Fibroblast of the aortic adventitia (primary cell): ENCODE measurements around the gene BRD1. TPM values are rescaled to one million over a fixed set of nuclear protein-coding genes. Genes with fewer than 3 reads are reported as not detected.
"Not testable (repeated sequence)": the region's sequence is repeated elsewhere in the genome, so short reads cannot be mapped to it uniquely, and the experiment has no call there.

Source experiments
- DNase-seq: peaks from one replicate; pipeline ENCODE4 v3.0.0-alpha.2; 2010; ENCODE audit warnings: low read depth
- H3K4me3 ChIP-seq: 2 replicates; pipeline ENCODE4 v1.5.1; 2011; ENCODE audit warnings: low read depth, mild to moderate bottlenecking, control low read depth, low read length, moderate library complexity
- total RNA-seq: library from RNA; depleted of rRNA; stranded (reverse); fragments of >200 nt; gene quantifications from 2 replicates; pipeline ENCODE4 v1.2.3, GENCODE V29; 2012; ENCODE audit warnings: low replicate concordance
- TF ChIP-seq, protein P1 (sequence below): IDR thresholded peaks from 2 replicates; pipeline ENCODE4 v1.5.1; 2011; ENCODE audit warnings: mild to moderate bottlenecking, low read length, control low read depth, inconsistent platforms; ENCODE audit not compliant: insufficient read depth

BRD1 gene
- total RNA-seq, 1 donor = 14.6 TPM

GRCh38 chr22:49763138-49763537, 64.5 kb downstream of the BRD1 start:
- no peak for DNase-seq
- H3K4me3 ChIP-seq = no peak overlapping the region
- TF ChIP-seq, protein P1, sequence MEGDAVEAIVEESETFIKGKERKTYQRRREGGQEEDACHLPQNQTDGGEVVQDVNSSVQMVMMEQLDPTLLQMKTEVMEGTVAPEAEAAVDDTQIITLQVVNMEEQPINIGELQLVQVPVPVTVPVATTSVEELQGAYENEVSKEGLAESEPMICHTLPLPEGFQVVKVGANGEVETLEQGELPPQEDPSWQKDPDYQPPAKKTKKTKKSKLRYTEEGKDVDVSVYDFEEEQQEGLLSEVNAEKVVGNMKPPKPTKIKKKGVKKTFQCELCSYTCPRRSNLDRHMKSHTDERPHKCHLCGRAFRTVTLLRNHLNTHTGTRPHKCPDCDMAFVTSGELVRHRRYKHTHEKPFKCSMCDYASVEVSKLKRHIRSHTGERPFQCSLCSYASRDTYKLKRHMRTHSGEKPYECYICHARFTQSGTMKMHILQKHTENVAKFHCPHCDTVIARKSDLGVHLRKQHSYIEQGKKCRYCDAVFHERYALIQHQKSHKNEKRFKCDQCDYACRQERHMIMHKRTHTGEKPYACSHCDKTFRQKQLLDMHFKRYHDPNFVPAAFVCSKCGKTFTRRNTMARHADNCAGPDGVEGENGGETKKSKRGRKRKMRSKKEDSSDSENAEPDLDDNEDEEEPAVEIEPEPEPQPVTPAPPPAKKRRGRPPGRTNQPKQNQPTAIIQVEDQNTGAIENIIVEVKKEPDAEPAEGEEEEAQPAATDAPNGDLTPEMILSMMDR = no peak

DNA sequence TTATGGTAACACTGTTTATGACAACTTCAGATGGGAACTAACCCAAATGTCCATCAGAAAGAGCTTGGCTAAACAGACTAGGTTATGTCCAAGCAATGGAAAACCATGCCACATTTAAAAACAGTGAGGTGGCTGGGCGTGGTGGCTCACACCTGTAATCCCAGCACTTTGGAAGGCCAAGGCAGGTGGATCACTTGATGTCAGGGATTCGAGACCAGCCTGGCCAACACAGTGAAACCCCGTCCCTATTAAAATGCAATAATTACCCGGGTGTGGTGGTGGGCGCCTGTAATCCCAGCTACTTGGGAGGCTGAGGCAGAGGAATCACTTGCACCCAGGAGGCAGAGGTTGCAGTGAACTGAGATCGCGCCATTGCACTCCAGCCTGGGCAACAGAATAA, 65.1 kb downstream of the BRD1 start:
- not testable (repeated sequence) for DNase-seq, H3K4me3 ChIP-seq

DNA sequence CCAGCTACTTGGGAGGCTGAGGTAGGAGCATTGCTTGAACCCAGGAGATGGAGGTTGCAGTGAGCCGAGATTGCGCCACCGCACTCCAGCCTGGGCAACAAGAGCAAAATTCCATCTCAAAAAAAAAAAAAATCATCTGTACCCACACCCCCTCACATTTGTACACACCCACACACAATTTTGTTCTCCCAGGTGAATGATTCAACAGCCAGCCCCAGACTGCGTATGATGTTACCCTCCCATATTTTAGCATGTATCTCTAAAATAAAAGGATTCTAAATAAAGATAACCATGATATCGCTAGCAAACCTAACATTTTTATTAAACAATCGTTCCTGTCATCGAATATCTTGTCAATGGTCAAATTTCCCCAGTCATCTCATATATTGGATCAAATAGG, 65.8 kb downstream of the BRD1 start:
- TF ChIP-seq, protein P1 = no peak
- H3K4me3 ChIP-seq = no peak overlapping the region
- no peak for DNase-seq

- TF ChIP-seq, protein P1 = no peak
- no peak for DNase-seq
- H3K4me3 ChIP-seq = no peak overlapping the region
These were observed 66.8 kb downstream of the BRD1 start for GRCh38 chr22:49760630-49761571.

- H3K4me3 ChIP-seq = no peak overlapping the region
- TF ChIP-seq, protein P1 = no peak
- no peak for DNase-seq
These were observed 67.4 kb downstream of the BRD1 start for GRCh38 chr22:49760280-49760629.

DNA sequence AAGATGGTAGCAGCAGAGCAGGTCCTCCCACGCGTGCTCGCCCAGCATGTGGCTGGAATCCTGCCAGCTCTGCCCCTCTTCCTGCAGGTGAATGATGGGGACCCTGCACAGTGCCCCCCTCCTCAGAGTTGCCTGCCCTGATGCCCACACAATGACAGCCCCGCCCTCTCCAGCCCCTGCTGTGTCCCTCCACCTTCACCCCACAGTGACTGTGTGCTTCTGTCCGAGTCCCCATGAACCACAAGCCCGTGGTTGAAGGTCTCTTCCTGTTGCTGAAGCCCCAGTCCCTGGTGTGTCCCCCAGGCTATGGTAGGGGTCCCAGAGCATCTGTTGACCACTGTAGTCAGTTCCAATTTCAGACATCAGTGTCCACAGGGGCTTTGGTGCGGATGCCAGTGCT, 71.0 kb downstream of the BRD1 start:
- TF ChIP-seq, protein P1 = no peak
- DNase-seq = no peak
- no peak overlapping the region for H3K4me3 ChIP-seq

GRCh38 chr22:49756201-49756600, 71.5 kb downstream of the BRD1 start:
- TF ChIP-seq, protein P1 = no peak
- no peak overlapping the region for H3K4me3 ChIP-seq
- DNase-seq = no peak
